DND-41 (cell line): ENCODE data around the gene CACNA1A.

Experiments
- ATAC-seq: fragments of 200-7000 bp; cut with Tn5 transposase; 3 replicates; pipeline ENCODE4 v1.9.1; 2021; ENCODE audit warnings: low read depth; ENCODE audit not compliant: insufficient read depth
- DNase-seq: peaks from one replicate; pipeline ENCODE4 v3.0.0-alpha.2; 2020
- H2AFZ ChIP-seq: 2 replicates; pipeline ENCODE4 v1.6.0; 2012; ENCODE audit warnings: low read depth, low read length
- H3K27ac ChIP-seq: 2 replicates; pipeline ENCODE4 v1.5.1; 2012; ENCODE audit warnings: low read length, inconsistent platforms
- H3K27me3 ChIP-seq: fragments of 200-600 bp; sonication (generic); 2 replicates; pipeline ENCODE4 v1.6.0; 2012; ENCODE audit warnings: low read length, mild to moderate bottlenecking, inconsistent platforms; ENCODE audit not compliant: insufficient read depth, poor library complexity
- H3K36me3 ChIP-seq: 2 replicates; pipeline ENCODE4 v1.5.1; 2012; ENCODE audit warnings: low read length, inconsistent platforms; ENCODE audit not compliant: insufficient read depth
- H3K4me1 ChIP-seq: 2 replicates; pipeline ENCODE4 v1.5.1; 2012; ENCODE audit warnings: mild to moderate bottlenecking, low read length; ENCODE audit not compliant: insufficient read depth
- H3K4me2 ChIP-seq: 2 replicates; pipeline ENCODE4 v1.6.0; 2012; ENCODE audit warnings: mild to moderate bottlenecking, moderate library complexity, low read length, inconsistent platforms; ENCODE audit not compliant: insufficient read depth
- H3K4me3 ChIP-seq, 2 experiments: fragments of 200-600 bp in 1 of 2; shearing (Covaris generic) in 1 of 2; 2 replicates each; pipeline ENCODE4 v1.5.1; 2012 to 2016; ENCODE audit warnings: inconsistent platforms in 2 of 2, low read length in 2 of 2, mild to moderate bottlenecking in 2 of 2, low read depth in 1 of 2, moderate library complexity in 1 of 2
- H3K79me2 ChIP-seq: 2 replicates; pipeline ENCODE4 v1.6.0; 2012; ENCODE audit warnings: low read length, inconsistent platforms; ENCODE audit not compliant: insufficient read depth
- H3K9ac ChIP-seq: 2 replicates; pipeline ENCODE4 v1.6.0; 2012; ENCODE audit warnings: low read depth, mild to moderate bottlenecking, inconsistent platforms, low read length, moderate library complexity
- H3K9me3 ChIP-seq: 2 replicates; pipeline ENCODE4 v1.5.1; 2012; ENCODE audit warnings: low read length, moderate library complexity, mild to moderate bottlenecking, inconsistent platforms; ENCODE audit not compliant: insufficient read depth, severe bottlenecking
- H4K20me1 ChIP-seq: 2 replicates; pipeline ENCODE4 v1.6.0; 2012; ENCODE audit warnings: low read length; ENCODE audit not compliant: insufficient read depth
- EZH2 ChIP-seq: IDR thresholded peaks from 3 replicates; pipeline ENCODE4 v1.6.1; 2012; ENCODE audit warnings: borderline replicate concordance, low read depth, mild to moderate bottlenecking, moderate library complexity, low read length, inconsistent platforms; ENCODE audit not compliant: severe bottlenecking
- TF ChIP-seq, protein P1 (sequence below): IDR thresholded peaks from 2 replicates; pipeline ENCODE4 v1.5.1; 2012; ENCODE audit warnings: borderline replicate concordance, low read length, moderate library complexity, mild to moderate bottlenecking; ENCODE audit not compliant: poor library complexity, severe bottlenecking; ENCODE audit errors: extremely low read depth

Gene CACNA1A

DNA sequence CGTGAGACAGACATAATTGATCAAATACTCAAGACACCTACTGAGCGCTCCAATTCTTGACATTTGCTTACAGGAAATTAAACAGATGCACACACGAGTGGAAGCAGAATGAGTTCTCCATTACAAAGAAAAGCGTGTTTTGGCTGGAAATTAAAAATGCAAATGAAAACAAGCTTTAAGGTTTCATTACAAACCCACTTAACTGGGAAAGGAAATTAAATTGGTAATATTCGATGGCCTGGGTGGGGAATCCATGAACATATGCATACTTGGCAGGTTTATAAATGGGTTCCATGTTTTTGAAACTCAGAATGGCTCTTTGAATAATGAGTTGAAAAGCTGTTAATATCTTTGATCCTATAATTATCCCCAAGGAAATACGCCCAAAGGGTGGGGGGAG is 178.0 kb downstream of the CACNA1A start:
- no peak for TF ChIP-seq EZH2
- TF ChIP-seq, protein P1, sequence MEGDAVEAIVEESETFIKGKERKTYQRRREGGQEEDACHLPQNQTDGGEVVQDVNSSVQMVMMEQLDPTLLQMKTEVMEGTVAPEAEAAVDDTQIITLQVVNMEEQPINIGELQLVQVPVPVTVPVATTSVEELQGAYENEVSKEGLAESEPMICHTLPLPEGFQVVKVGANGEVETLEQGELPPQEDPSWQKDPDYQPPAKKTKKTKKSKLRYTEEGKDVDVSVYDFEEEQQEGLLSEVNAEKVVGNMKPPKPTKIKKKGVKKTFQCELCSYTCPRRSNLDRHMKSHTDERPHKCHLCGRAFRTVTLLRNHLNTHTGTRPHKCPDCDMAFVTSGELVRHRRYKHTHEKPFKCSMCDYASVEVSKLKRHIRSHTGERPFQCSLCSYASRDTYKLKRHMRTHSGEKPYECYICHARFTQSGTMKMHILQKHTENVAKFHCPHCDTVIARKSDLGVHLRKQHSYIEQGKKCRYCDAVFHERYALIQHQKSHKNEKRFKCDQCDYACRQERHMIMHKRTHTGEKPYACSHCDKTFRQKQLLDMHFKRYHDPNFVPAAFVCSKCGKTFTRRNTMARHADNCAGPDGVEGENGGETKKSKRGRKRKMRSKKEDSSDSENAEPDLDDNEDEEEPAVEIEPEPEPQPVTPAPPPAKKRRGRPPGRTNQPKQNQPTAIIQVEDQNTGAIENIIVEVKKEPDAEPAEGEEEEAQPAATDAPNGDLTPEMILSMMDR, result no peak
- Histone ChIP-seq H3K4me2 (no peak overlapping the region), H3K9me3 (no peaks in the 10 kb centered on the region), H3K27me3 (peaks cover 3% of the 10 kb centered on the region), H3K79me2 (no peaks in the 10 kb centered on the region), H3K36me3 (no peaks in the 10 kb centered on the region), H3K9ac (no peak overlapping the region), H4K20me1 (no peaks in the 10 kb centered on the region), H3K4me3 (no peak overlapping the region), H2AFZ (no peak overlapping the region), H3K27ac (no peak overlapping the region), H3K4me1 (no peaks in the 10 kb centered on the region)
- DNase-seq (no peak), ATAC-seq (no peak)

GRCh38 chr19:13319526-13319925 is 186.8 kb downstream of the CACNA1A start:
- Histone ChIP-seq H3K9ac (no peak overlapping the region), H4K20me1 (no peaks in the 10 kb centered on the region), H3K27me3 (no peaks in the 10 kb centered on the region), H3K4me3 (no peak overlapping the region), H3K4me2 (no peak overlapping the region), H3K79me2 (no peaks in the 10 kb centered on the region), H2AFZ (no peak overlapping the region), H3K9me3 (peaks cover 4% of the 10 kb centered on the region), H3K4me1 (no peaks in the 10 kb centered on the region), H3K27ac (no peak overlapping the region), H3K36me3 (no peaks in the 10 kb centered on the region)
- ATAC-seq (no peak), DNase-seq (no peak)
- no peak for TF ChIP-seq EZH2

GRCh38 chr19:13318190-13318589 is 188.1 kb downstream of the CACNA1A start:
- no peak overlapping the region for H3K9ac ChIP-seq
- no peak overlapping the region for H2AFZ ChIP-seq
- H3K9me3 ChIP-seq, result peaks cover 4% of the 10 kb centered on the region
- no peak for DNase-seq
- no peak overlapping the region for H3K4me3 ChIP-seq
- H3K27me3 ChIP-seq, result no peaks in the 10 kb centered on the region
- no peak overlapping the region for H3K27ac ChIP-seq
- no peak for TF ChIP-seq EZH2
- TF ChIP-seq, protein P1, result no peak
- no peaks in the 10 kb centered on the region for H3K79me2 ChIP-seq
- no peak overlapping the region for H3K4me2 ChIP-seq
- H4K20me1 ChIP-seq, result no peaks in the 10 kb centered on the region
- H3K36me3 ChIP-seq, result no peaks in the 10 kb centered on the region
- H3K4me1 ChIP-seq, result no peaks in the 10 kb centered on the region
- no peak for ATAC-seq

- Histone ChIP-seq H3K36me3 (no peaks in the 10 kb centered on the region), H3K27ac (no peak overlapping the region), H2AFZ (no peak overlapping the region), H3K9ac (no peak overlapping the region), H3K79me2 (no peaks in the 10 kb centered on the region), H3K4me1 (no peaks in the 10 kb centered on the region), H3K4me2 (no peak overlapping the region), H3K27me3 (no peaks in the 10 kb centered on the region), H4K20me1 (no peaks in the 10 kb centered on the region), H3K9me3 (peaks cover 4% of the 10 kb centered on the region), H3K4me3 (no peak overlapping the region)
- ATAC-seq, result no peak
- TF ChIP-seq, protein P1, result no peak
- no peak for TF ChIP-seq EZH2
- DNase-seq, result no peak
Observed at GRCh38 chr19:13315495-13315894, 190.8 kb downstream of the CACNA1A start.
